H9 (cell line): ENCODE data around the gene STARD10. TPM values are rescaled to one million over a fixed set of nuclear protein-coding genes. Genes with fewer than 3 reads are reported as not detected.

ENCODE experiments used
- DNase-seq: peaks from one replicate; pipeline ENCODE4 v3.0.0-alpha.2; 2017
- H2AFZ ChIP-seq: one replicate; pipeline ENCODE4 v1.6.1; 2013; ENCODE audit warnings: mild to moderate bottlenecking, low read length, control low read depth, moderate library complexity
- H2AK5ac ChIP-seq: 2 replicates; pipeline ENCODE4 v1.6.1; 2013; ENCODE audit warnings: low read length, control low read depth, mixed read lengths; ENCODE audit not compliant: insufficient read length
- H2BK120ac ChIP-seq: one replicate; pipeline ENCODE4 v1.6.1; 2013; ENCODE audit warnings: low read depth, mild to moderate bottlenecking, low read length, control low read depth, inconsistent platforms; ENCODE audit not compliant: poor library complexity, severe bottlenecking
- H2BK12ac ChIP-seq: 2 replicates; pipeline ENCODE4 v1.6.1; 2013; ENCODE audit warnings: low read length, control low read depth, mixed read lengths, low read depth; ENCODE audit not compliant: insufficient read length
- H2BK15ac ChIP-seq: 2 replicates; pipeline ENCODE4 v1.6.1; 2013; ENCODE audit warnings: low read depth, low read length, control low read depth
- H2BK20ac ChIP-seq: one replicate; pipeline ENCODE4 v1.6.1; 2013; ENCODE audit warnings: low read depth, mild to moderate bottlenecking, low read length, control low read depth, inconsistent platforms; ENCODE audit not compliant: poor library complexity, severe bottlenecking
- H2BK5ac ChIP-seq: 2 replicates; pipeline ENCODE4 v1.6.1; 2013; ENCODE audit warnings: low read length, control low read depth, mixed read lengths; ENCODE audit not compliant: insufficient read length
- H3K14ac ChIP-seq: 2 replicates; pipeline ENCODE4 v1.6.1; 2013; ENCODE audit warnings: low read length, control low read depth; ENCODE audit not compliant: insufficient read depth
- H3K18ac ChIP-seq: 2 replicates; pipeline ENCODE4 v1.6.1; 2013; ENCODE audit warnings: low read depth, mild to moderate bottlenecking, mixed read lengths, low read length, control low read depth; ENCODE audit not compliant: insufficient read length
- H3K23ac ChIP-seq: 2 replicates; pipeline ENCODE4 v1.6.1; 2013; ENCODE audit warnings: low read length, control low read depth, mixed read lengths, low read depth; ENCODE audit not compliant: insufficient read length
- H3K23me2 ChIP-seq: 2 replicates; pipeline ENCODE4 v1.6.1; 2013; ENCODE audit warnings: low read depth, mild to moderate bottlenecking, mixed read lengths, low read length, control low read depth; ENCODE audit not compliant: insufficient read length, poor library complexity, severe bottlenecking
- H3K27ac ChIP-seq: 2 replicates; pipeline ENCODE4 v1.5.1; 2013; ENCODE audit warnings: low read length, control low read depth, mixed read lengths, low read depth; ENCODE audit not compliant: insufficient read length
- H3K27me3 ChIP-seq: 2 replicates; pipeline ENCODE4 v1.6.1; 2013; ENCODE audit warnings: low read length, control low read depth, inconsistent platforms; ENCODE audit not compliant: insufficient read depth
- H3K4ac ChIP-seq: 2 replicates; pipeline ENCODE4 v1.6.1; 2013; ENCODE audit warnings: low read depth, mild to moderate bottlenecking, control low read depth, inconsistent platforms, low read length, moderate library complexity
- H3K4me1 ChIP-seq: 2 replicates; pipeline ENCODE4 v1.6.1; 2013; ENCODE audit warnings: low read length, control low read depth, inconsistent platforms; ENCODE audit not compliant: insufficient read depth
- H3K4me2 ChIP-seq: 2 replicates; pipeline ENCODE4 v1.6.1; 2013; ENCODE audit warnings: low read length, control low read depth, mixed read lengths; ENCODE audit not compliant: insufficient read length, insufficient read depth
- H3K56ac ChIP-seq: 2 replicates; pipeline ENCODE4 v1.6.1; 2013; ENCODE audit warnings: low read depth, mild to moderate bottlenecking, mixed read lengths, low read length, control low read depth; ENCODE audit not compliant: insufficient read length
- H3K79me1 ChIP-seq: 2 replicates; pipeline ENCODE4 v1.6.1; 2013; ENCODE audit warnings: low read depth, mild to moderate bottlenecking, moderate library complexity, low read length, control low read depth, inconsistent platforms; ENCODE audit not compliant: insufficient read depth, poor library complexity, severe bottlenecking
- H3K79me2 ChIP-seq: 2 replicates; pipeline ENCODE4 v1.6.1; 2013; ENCODE audit warnings: low read length, control low read depth, inconsistent platforms; ENCODE audit not compliant: insufficient read depth
- H3K9ac ChIP-seq: 2 replicates; pipeline ENCODE4 v1.6.1; 2013; ENCODE audit warnings: low read length, control low read depth, mixed read lengths; ENCODE audit not compliant: insufficient read length; ENCODE audit errors: extremely low read depth
- H3K9me3 ChIP-seq: one replicate; pipeline ENCODE4 v1.6.1; 2013; ENCODE audit warnings: low read depth, low read length, inconsistent platforms; ENCODE audit not compliant: control insufficient read depth
- H3T11ph ChIP-seq: one replicate; pipeline ENCODE4 v1.6.1; 2013; ENCODE audit warnings: mild to moderate bottlenecking, low read length, control low read depth, inconsistent platforms
- H4K20me1 ChIP-seq: one replicate; pipeline ENCODE4 v1.6.1; 2013; ENCODE audit not compliant: control insufficient read depth, insufficient read length, insufficient read depth
- H4K5ac ChIP-seq: 2 replicates; pipeline ENCODE4 v1.6.1; 2013; ENCODE audit warnings: low read depth, mild to moderate bottlenecking, mixed read lengths, low read length, control low read depth; ENCODE audit not compliant: insufficient read length
- H4K8ac ChIP-seq: replicated peaks from 2 replicates; pipeline ENCODE4 v1.6.1; 2013; ENCODE audit warnings: low read length, control low read depth, mixed read lengths, low read depth; ENCODE audit not compliant: insufficient read length
- H4K91ac ChIP-seq: 2 replicates; pipeline ENCODE4 v1.6.1; 2013; ENCODE audit warnings: low read depth, mild to moderate bottlenecking, moderate library complexity, mixed read lengths, low read length, control low read depth; ENCODE audit not compliant: insufficient read length
- H3K27ac Mint-ChIP-seq, 3 experiments: 2 replicates in 2 of 3; 3 replicates in 1 of 3; pipeline ENCODE4 v1.8.0; 2020 to 2021; ENCODE audit warnings: mixed read lengths in 3 of 3, mild to moderate bottlenecking in 1 of 3, moderate library complexity in 1 of 3
- H3K27me3 Mint-ChIP-seq: 2 replicates; pipeline ENCODE4 v1.8.0; 2021; ENCODE audit warnings: low read depth, mild to moderate bottlenecking, moderate library complexity, mixed read lengths
- H3K36me3 Mint-ChIP-seq, 3 experiments: 2 replicates in 2 of 3; 3 replicates in 1 of 3; pipeline ENCODE4 v1.8.0; 2020 to 2021; ENCODE audit warnings: low read depth in 3 of 3, mixed read lengths in 3 of 3; ENCODE audit not compliant: insufficient read depth in 1 of 3
- H3K4me1 Mint-ChIP-seq, 2 experiments: 2 replicates each; pipeline ENCODE4 v1.8.0; 2020; ENCODE audit warnings: mixed read lengths in 2 of 2
- H3K4me3 Mint-ChIP-seq, 2 experiments: 2 replicates in 1 of 2; 3 replicates in 1 of 2; pipeline ENCODE4 v1.8.0; 2020 to 2021; ENCODE audit warnings: mild to moderate bottlenecking in 2 of 2, mixed read lengths in 2 of 2, moderate library complexity in 1 of 2
- H3K9me3 Mint-ChIP-seq, 2 experiments: 2 replicates in 1 of 2; 3 replicates in 1 of 2; pipeline ENCODE4 v1.8.0; 2020; ENCODE audit warnings: mild to moderate bottlenecking in 2 of 2, mixed read lengths in 2 of 2, moderate library complexity in 1 of 2
- WGBS: extraction: QIAGEN DNeasy Blood & Tissue Kit; methylation state at CpG from one replicate; pipeline ENCODE4 v1.1.7; 2013; ENCODE audit warnings: missing lambda C conversion rate, low lambda C conversion rate, mixed read lengths; ENCODE audit not compliant: insufficient read length; ENCODE audit errors: extremely low coverage; 5-methylcytosine and 5-hydroxymethylcytosine counted together
- total RNA-seq: library from RNA; stranded (reverse); gene quantifications from 2 replicates; pipeline ENCODE4 v1.2.1, GENCODE V29; 2021
- TF ChIP-seq, protein P1 (sequence below): fragments of 200-600 bp; sonication (generic); conservative IDR thresholded peaks from 3 replicates; pipeline ENCODE4 v1.8.0; 2021; ENCODE audit warnings: antibody characterized with exemption, mild to moderate bottlenecking

Gene STARD10
- total RNA-seq, 1 experiment from 2014 or later = 24.4 TPM

DNA sequence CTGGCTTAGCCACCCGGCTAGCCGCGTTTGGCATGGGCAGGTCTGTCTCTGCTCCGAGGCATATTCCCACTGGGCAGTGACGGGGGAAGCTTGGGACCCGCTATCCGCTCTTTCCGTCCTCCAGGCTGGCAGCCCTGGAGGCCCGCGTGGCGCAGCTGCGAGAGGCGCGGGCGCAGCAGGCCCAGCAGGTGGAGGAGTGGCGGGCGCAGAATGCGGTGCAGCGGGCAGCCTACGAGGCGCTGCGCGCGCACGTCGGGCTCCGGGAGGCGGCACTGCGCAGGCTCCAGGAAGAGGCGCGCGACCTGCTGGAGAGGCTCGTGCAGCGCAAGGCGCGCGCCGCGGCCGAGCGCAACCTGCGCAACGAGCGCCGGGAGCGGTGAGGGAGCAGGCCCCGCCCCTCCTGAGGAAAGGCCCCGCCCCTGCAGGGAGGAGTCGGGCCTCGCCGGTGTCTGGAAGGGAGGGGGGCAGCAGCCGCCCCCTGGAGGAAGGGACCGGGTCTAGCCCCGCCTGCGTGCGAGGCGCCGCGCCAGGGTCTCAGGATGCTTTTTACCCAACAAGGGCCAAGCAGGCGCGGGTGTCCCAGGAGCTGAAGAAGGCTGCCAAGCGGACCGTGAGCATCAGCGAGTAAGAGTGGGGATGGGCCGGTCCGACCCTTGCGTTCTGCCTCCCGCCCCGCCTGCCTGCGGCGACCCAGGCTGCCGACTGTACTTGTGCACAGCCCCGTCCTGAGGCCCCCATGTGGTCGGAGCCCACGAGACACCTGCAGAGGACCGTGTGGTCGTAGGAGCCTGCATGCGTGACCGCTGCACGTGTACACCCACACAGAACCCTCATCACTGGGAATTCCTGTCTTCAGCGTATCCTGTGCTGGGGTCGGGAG, 28.3 kb upstream of the STARD10 start:
- Histone ChIP-seq H4K8ac (no peak overlapping the region), H3K4ac (no peak overlapping the region), H4K5ac (no peak overlapping the region), H3K79me2 (no peaks in the 10 kb centered on the region), H4K91ac (no peak overlapping the region), H3K18ac (peak overlapping the region; percentile 23), H3K4me2 (peak overlapping the region; percentile 61), H3K14ac (peak overlapping the region; percentile 4; the same call in 1 of the 2 replicates), H2BK20ac (no peak overlapping the region), H3K27ac (no peak overlapping the region), H2BK120ac (no peak overlapping the region), H2AK5ac (no peak overlapping the region), H3T11ph (no peak overlapping the region), H3K9me3 (no peaks in the 10 kb centered on the region), H2BK12ac (no peak overlapping the region), H3K4me1 (peaks cover 2% of the 10 kb centered on the region; the same call in 1 of the 2 replicates), H3K79me1 (no peaks in the 10 kb centered on the region), H3K9ac (no peak overlapping the region), H2AFZ (no peak overlapping the region), H3K23me2 (peaks cover 13% of the 10 kb centered on the region), H3K27me3 (no peaks in the 10 kb centered on the region; the same call in 1 of the 2 replicates), H2BK5ac (no peak overlapping the region), H4K20me1 (no peaks in the 10 kb centered on the region), H3K56ac (no peak overlapping the region), H3K23ac (no peak overlapping the region), H2BK15ac (no peak overlapping the region)
- Mint-ChIP-seq H3K27ac (no peak overlapping the region), H3K4me3 (peak overlapping the region; percentile 62 to 65), H3K9me3 (no peaks in the 10 kb centered on the region; a peak in 2 of 5 replicates), H3K36me3 (peaks cover 2 to 20% (median 18%) of the 10 kb centered on the region in 3 experiments; a peak in 6 of 7 replicates), H3K27me3 (peaks cover 23% of the 10 kb centered on the region), H3K4me1 (peaks cover 12% of the 10 kb centered on the region in 2 experiments)
- DNase-seq = peak; percentile 95
- no CpG with 5 or more reads among the region's 82 CpGs for WGBS
- TF ChIP-seq, protein P1, sequence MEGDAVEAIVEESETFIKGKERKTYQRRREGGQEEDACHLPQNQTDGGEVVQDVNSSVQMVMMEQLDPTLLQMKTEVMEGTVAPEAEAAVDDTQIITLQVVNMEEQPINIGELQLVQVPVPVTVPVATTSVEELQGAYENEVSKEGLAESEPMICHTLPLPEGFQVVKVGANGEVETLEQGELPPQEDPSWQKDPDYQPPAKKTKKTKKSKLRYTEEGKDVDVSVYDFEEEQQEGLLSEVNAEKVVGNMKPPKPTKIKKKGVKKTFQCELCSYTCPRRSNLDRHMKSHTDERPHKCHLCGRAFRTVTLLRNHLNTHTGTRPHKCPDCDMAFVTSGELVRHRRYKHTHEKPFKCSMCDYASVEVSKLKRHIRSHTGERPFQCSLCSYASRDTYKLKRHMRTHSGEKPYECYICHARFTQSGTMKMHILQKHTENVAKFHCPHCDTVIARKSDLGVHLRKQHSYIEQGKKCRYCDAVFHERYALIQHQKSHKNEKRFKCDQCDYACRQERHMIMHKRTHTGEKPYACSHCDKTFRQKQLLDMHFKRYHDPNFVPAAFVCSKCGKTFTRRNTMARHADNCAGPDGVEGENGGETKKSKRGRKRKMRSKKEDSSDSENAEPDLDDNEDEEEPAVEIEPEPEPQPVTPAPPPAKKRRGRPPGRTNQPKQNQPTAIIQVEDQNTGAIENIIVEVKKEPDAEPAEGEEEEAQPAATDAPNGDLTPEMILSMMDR = peak; percentile 40; the same call in 1 of the 3 replicates
